Fibroblast of lung (primary cell): ENCODE results near the gene GRK5. TPM values are rescaled to one million over a fixed set of nuclear protein-coding genes. Genes with fewer than 3 reads are reported as not detected.

Source experiments
- DNase-seq, 2 donors: peaks; one replicate each; pipeline versions ENCODE4 v3.0.0 to v3.0.0-alpha.2; 2010; ENCODE audit warnings: low read depth in 2 of 2
- H2AFZ ChIP-seq: 2 replicates; pipeline ENCODE4 v1.5.1; 2012; ENCODE audit warnings: low read length, control low read depth, inconsistent platforms
- H3K27ac ChIP-seq: 2 replicates; pipeline ENCODE4 v1.5.1; 2011; ENCODE audit warnings: low read length, control low read depth; ENCODE audit not compliant: insufficient read depth
- H3K27me3 ChIP-seq: 2 replicates; pipeline ENCODE4 v1.5.1; 2011; ENCODE audit warnings: mild to moderate bottlenecking, low read length; ENCODE audit not compliant: control insufficient read depth, insufficient read depth
- H3K36me3 ChIP-seq: 2 replicates; pipeline ENCODE4 v1.5.1; 2011; ENCODE audit warnings: low read length; ENCODE audit not compliant: control insufficient read depth, insufficient read depth
- H3K4me1 ChIP-seq: 2 replicates; pipeline ENCODE4 v1.5.1; 2011; ENCODE audit warnings: low read length; ENCODE audit not compliant: control insufficient read depth, insufficient read depth; ENCODE audit errors: extremely low read depth
- H3K4me2 ChIP-seq: 2 replicates; pipeline ENCODE4 v1.5.1; 2011; ENCODE audit warnings: low read length, control low read depth; ENCODE audit not compliant: insufficient read depth; ENCODE audit errors: extremely low read depth
- H3K4me3 ChIP-seq, 4 experiments: fragments of 200-600 bp in 1 of 4; sonication (generic) in 1 of 4; replicated peaks in 1 of 4; 2 replicates each; pipeline ENCODE4 v1.5.1; 2011 to 2016; ENCODE audit warnings: low read length in 4 of 4, low read depth in 3 of 4, mild to moderate bottlenecking in 3 of 4, control low read depth in 2 of 4, inconsistent platforms in 1 of 4, mixed read lengths in 1 of 4; ENCODE audit not compliant: insufficient read depth in 1 of 4; ENCODE audit errors: control extremely low read depth in 1 of 4
- H3K79me2 ChIP-seq: 2 replicates; pipeline ENCODE4 v1.5.1; 2012; ENCODE audit warnings: mild to moderate bottlenecking, low read length, inconsistent platforms; ENCODE audit not compliant: control insufficient read depth, insufficient read depth
- H3K9ac ChIP-seq: 2 replicates; pipeline ENCODE4 v1.5.1; 2011; ENCODE audit warnings: mild to moderate bottlenecking, low read length, control low read depth; ENCODE audit not compliant: insufficient read depth
- H3K9me3 ChIP-seq: 2 replicates; pipeline ENCODE4 v1.5.1; 2012; ENCODE audit warnings: low read depth, low read length; ENCODE audit not compliant: control insufficient read depth, insufficient read depth
- H4K20me1 ChIP-seq: 2 replicates; pipeline ENCODE4 v1.5.1; 2011; ENCODE audit warnings: low read length; ENCODE audit not compliant: control insufficient read depth, insufficient read depth; ENCODE audit errors: extremely low read depth
- EZH2 ChIP-seq: IDR thresholded peaks from 2 replicates; pipeline ENCODE4 v1.5.1; 2012; ENCODE audit warnings: low read length, control low read depth, mild to moderate bottlenecking; ENCODE audit errors: missing control alignments
- polyA plus RNA-seq, 2 donors: library from polyadenylated mRNA; depleted of rRNA in 1 of 2; stranded (reverse) in 1 of 2; unstranded in 1 of 2; fragments of >200 nt; gene quantifications; 2 replicates each; pipeline ENCODE4 v1.2.1, GENCODE V29; 2011 to 2012; ENCODE audit warnings: missing spikeins in 1 of 2
- total RNA-seq: library from RNA; depleted of rRNA; stranded (reverse); fragments of >200 nt; gene quantifications from 2 replicates; pipeline ENCODE4 v1.2.1, GENCODE V29; 2014
- TF ChIP-seq, protein P1 (sequence below), 2 donors: IDR thresholded peaks in 1 of 2; conservative IDR thresholded peaks in 1 of 2; 1 replicate in 1 of 2; 2 replicates in 1 of 2; pipeline ENCODE4 v1.5.1; 2011 to 2012; ENCODE audit warnings: low read length in 2 of 2, control low read depth in 1 of 2, inconsistent platforms in 1 of 2, low read depth in 1 of 2, mild to moderate bottlenecking in 1 of 2

Gene GRK5
- total and polyA plus RNA-seq, 2 donors (not counting 1 experiment from before 2014, with no cell fraction given), result 24.1 to 90.3 TPM

DNA sequence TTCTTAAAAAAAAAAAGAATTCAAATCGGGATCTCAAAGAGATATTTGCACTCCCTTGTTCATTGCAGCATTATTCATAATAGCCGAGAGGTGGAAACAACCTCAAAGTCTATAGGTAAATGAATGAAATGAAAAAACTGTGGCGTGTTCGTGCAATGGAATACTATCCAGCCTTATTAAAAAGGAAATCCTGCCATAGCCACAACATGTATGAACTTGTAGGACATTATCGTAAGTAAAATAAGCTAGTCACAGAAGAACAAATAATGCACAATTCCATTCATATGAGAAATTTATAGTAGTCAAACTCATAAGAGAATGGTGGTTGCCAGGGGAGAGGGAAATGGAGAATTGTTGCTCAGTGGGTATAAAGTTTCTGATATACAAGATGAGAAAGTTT is 37.9 kb downstream of the GRK5 start:
- Histone ChIP-seq H2AFZ (no peak overlapping the region), H3K4me2 (no peak overlapping the region), H3K9me3 (no peaks in the 10 kb centered on the region), H3K4me1 (peaks cover 24% of the 10 kb centered on the region), H3K36me3 (no peaks in the 10 kb centered on the region), H3K79me2 (peaks cover 79% of the 10 kb centered on the region), H3K4me3 (no peak overlapping the region), H3K27me3 (no peaks in the 10 kb centered on the region), H3K9ac (no peak overlapping the region), H4K20me1 (no peaks in the 10 kb centered on the region), H3K27ac (no peak overlapping the region)
- TF ChIP-seq EZH2, result no peak
- TF ChIP-seq, protein P1, sequence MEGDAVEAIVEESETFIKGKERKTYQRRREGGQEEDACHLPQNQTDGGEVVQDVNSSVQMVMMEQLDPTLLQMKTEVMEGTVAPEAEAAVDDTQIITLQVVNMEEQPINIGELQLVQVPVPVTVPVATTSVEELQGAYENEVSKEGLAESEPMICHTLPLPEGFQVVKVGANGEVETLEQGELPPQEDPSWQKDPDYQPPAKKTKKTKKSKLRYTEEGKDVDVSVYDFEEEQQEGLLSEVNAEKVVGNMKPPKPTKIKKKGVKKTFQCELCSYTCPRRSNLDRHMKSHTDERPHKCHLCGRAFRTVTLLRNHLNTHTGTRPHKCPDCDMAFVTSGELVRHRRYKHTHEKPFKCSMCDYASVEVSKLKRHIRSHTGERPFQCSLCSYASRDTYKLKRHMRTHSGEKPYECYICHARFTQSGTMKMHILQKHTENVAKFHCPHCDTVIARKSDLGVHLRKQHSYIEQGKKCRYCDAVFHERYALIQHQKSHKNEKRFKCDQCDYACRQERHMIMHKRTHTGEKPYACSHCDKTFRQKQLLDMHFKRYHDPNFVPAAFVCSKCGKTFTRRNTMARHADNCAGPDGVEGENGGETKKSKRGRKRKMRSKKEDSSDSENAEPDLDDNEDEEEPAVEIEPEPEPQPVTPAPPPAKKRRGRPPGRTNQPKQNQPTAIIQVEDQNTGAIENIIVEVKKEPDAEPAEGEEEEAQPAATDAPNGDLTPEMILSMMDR (conservative IDR thresholded peaks at IDR 0.05 in 1 of 2, IDR thresholded peaks at IDR 0.05 in 1 of 2; ENCODE audit: low read depth in 1 of 2, low read length in 2 of 2), result no peak
- no peak for DNase-seq

DNA sequence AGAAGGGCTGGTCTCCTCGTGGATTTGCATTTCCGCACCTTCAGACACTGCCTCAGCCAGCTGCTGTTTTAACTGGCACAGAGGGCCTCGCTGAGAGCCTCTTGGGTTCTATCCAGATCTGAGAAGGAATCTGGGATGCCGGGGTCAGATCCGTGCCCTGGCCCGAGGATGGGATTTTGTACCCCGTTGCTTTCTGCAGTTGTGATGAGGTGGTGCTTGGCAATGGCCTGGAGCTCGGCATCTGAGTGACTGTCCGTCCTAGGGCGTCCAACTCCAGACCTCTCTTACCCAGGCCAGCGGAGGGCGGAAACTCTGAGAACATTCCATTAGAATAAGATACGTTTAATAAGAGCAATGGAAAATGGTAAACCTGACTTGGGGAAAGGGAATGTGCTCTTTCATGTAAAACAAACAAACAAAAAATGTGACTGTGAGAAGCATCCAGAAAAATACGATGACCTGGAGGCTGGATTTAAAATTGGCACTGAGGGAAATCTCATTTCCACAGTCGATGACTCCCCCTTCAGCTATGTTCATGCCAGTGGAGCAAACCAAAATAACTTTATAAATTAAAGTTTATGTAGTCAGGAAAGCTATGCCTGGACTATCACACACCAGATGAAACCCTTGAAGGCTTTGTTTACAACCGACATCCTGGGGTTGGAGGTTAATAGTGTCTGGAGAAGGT is 39.6 kb downstream of the GRK5 start:
- TF ChIP-seq, protein P1 (conservative IDR thresholded peaks at IDR 0.05 in 1 of 2, IDR thresholded peaks at IDR 0.05 in 1 of 2; ENCODE audit: low read depth in 1 of 2, low read length in 2 of 2), result no peak
- TF ChIP-seq EZH2, result no peak
- Histone ChIP-seq H4K20me1 (no peaks in the 10 kb centered on the region), H3K27ac (peak overlapping the region; percentile 95), H3K9me3 (no peaks in the 10 kb centered on the region), H3K4me3 (peak overlapping the region in 1 of 4 experiments; percentile 19), H3K9ac (peak overlapping the region; percentile 40), H3K4me2 (peak overlapping the region; percentile 75), H3K27me3 (no peaks in the 10 kb centered on the region), H3K36me3 (no peaks in the 10 kb centered on the region), H3K79me2 (peaks cover 71% of the 10 kb centered on the region), H3K4me1 (peaks cover 40% of the 10 kb centered on the region), H2AFZ (no peak overlapping the region)
- DNase-seq, result peak; percentile 94 to 95

DNA sequence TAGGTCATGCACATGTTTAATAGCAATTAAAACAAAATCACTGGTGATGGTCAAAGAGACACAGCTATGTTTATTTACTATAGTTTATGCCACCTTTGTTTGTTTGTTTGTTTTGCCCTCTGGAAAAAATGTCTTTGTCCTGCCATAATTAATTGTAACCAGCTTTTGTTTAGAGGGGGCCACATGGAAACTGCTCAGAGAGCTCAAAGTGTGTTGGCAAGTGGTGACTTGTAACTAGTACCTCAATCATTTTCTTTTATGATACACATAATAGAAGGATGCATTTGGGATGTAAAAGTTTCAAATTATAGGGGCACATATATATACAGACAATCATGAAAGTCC is 40.2 kb downstream of the GRK5 start:
- Histone ChIP-seq H3K4me2 (peak overlapping the region; percentile 33), H3K27ac (peak overlapping the region; percentile 95), H3K9ac (no peak overlapping the region), H2AFZ (no peak overlapping the region), H3K79me2 (peaks cover 71% of the 10 kb centered on the region), H3K9me3 (no peaks in the 10 kb centered on the region), H4K20me1 (no peaks in the 10 kb centered on the region), H3K4me3 (no peak overlapping the region), H3K4me1 (peaks cover 46% of the 10 kb centered on the region), H3K27me3 (no peaks in the 10 kb centered on the region), H3K36me3 (no peaks in the 10 kb centered on the region)
- DNase-seq, result no peak
- TF ChIP-seq, protein P1 (conservative IDR thresholded peaks at IDR 0.05 in 1 of 2, IDR thresholded peaks at IDR 0.05 in 1 of 2; ENCODE audit: low read depth in 1 of 2, low read length in 2 of 2), result no peak
- no peak for TF ChIP-seq EZH2
